KOPT-K1 (cell line): ENCODE data around the gene ROM1.
"Not testable (repeated sequence)": the region's sequence is repeated elsewhere in the genome, so short reads cannot be mapped to it uniquely, and the experiment has no call there.

Source experiments
- H3K27ac ChIP-seq: fragments of 200-600 bp; sonication (generic); 2 replicates; pipeline ENCODE4 v1.5.1; 2016; ENCODE audit warnings: antibody characterized with exemption, mild to moderate bottlenecking, low read depth, low read length; ENCODE audit not compliant: poor library complexity, severe bottlenecking
- H3K36me3 ChIP-seq: fragments of 200-600 bp; sonication (generic); 2 replicates; pipeline ENCODE4 v1.5.1; 2017; ENCODE audit warnings: antibody characterized with exemption, mild to moderate bottlenecking, low read length, moderate library complexity; ENCODE audit not compliant: insufficient read depth
- H3K9me3 ChIP-seq: fragments of 200-600 bp; sonication (generic); 2 replicates; pipeline ENCODE4 v1.5.1; 2017; ENCODE audit warnings: antibody characterized with exemption, low read length, mild to moderate bottlenecking; ENCODE audit not compliant: insufficient read depth, poor library complexity, severe bottlenecking

ROM1 gene

DNA sequence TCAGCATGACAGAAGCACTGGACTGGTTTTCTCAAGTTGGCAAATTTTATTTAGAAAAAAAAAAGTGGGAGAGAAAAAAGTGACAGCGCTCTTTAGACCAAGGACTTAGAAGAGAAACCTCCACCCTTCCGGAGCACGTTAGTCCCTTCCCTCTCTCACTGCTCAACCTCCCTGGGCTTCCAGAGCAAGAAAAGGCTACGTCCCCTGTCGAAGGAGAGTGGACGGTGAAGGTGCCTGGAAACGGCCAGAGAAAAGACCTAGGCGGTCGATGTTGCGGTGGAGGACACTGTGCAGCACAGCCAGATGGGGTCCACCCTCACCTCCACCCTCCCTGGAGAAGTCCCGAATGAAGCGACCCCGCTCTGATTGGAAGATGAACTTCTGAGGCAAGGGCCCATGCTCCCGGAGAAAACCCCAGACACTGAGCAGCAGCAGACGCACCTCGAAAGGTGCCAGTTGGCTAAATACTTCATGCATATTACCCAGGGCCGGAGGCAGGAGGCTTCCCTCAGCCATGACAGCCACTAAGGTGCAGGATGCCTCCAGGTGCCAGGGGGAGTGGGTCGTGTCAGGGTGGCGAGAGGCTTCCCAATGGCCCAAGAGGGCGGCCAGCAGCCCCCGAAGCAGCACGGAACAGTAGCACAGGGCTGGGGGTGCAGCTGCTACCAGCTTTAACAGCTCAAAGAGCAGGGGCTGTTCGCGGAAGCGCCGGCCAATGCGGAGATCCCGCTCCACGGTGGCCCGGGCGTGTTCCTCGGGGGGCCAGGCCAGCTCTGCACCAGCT is 34.0 kb downstream of the ROM1 start:
- H3K36me3 ChIP-seq: peaks cover 55% of the 10 kb centered on the region
- no peaks in the 10 kb centered on the region for H3K9me3 ChIP-seq
- peak overlapping the region; percentile 92 for H3K27ac ChIP-seq

DNA sequence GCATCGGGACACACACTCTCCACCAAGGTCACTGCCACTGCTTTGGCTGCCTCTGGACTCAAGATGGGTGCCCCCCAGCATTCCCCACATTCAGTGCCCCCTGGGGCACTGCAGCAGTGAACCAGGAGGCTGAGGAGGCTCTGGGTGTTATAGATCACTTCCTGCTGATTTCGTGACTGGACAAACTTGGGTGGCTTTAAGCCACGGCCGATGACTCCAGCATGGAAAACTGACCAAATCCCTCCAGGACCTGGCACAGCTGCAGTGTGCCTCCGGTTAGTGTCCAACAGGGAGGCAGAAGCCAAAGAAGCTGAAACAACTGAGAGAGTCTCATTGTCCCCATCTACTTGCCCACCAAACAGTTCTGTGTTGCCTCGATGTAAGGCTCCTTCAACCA is 34.5 kb downstream of the ROM1 start:
- Histone ChIP-seq H3K36me3 (peaks cover 53% of the 10 kb centered on the region), H3K9me3 (no peaks in the 10 kb centered on the region), H3K27ac (no peak overlapping the region)

DNA sequence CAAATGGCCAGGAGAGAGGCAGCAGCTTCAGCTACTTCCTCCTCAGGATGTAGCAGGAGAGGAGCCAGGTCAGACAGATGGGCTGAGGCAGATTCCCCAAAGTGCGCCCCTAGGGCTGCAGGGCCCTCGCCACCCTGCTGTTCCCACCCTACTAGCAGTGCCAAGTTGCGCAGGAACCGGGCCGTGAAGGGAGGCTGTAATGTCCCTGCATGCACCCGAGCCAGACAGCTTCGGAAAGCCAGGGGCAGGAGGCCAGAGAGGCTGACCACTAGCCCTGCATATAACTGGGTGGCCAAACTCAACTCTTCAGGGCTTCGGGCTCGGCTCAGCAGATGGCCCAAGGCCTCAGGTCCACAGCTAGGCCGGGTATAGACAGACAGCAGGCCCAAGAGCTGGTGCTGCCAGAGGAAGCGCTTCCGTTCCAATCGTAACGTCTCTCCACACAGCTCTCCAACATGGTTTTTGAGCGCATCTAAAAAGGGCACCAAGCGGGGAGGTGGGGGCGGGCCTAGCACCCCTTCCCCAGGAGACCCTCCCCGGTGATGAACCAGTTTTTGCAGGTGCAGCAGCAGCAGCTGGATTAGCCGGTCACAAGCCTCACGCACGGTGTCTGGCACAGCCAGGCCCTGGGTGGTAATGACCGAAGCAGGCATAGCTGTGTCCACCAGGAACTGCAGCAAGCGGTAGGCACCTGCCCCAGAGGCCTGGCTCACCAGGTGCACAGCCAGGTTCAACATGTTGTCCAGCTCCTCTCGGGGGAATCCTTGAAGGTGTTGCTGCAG is 35.3 kb downstream of the ROM1 start:
- Histone ChIP-seq H3K36me3 (peaks cover 45% of the 10 kb centered on the region), H3K9me3 (no peaks in the 10 kb centered on the region), H3K27ac (no peak overlapping the region)

DNA sequence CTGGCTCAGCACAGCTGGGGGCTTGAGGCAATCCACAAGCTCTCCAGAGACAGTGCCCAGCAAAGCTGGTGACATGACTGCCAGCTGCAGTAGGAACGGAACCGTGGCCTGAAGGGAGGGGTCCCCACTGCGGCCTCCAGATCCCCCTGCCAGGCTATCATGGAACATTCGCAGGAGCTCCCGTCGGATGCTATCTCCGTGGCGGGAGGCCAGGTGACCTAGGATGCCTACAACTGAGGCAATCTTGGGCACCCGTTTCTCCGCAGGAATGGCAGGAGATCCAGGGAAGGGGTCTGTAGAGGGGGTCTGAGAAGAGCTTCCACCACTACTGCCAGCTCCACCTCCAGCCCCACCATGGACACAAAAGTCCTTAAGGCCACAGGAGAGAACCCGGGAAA is 35.9 kb downstream of the ROM1 start:
- no peaks in the 10 kb centered on the region for H3K9me3 ChIP-seq
- no peak overlapping the region for H3K27ac ChIP-seq
- peaks cover 39% of the 10 kb centered on the region for H3K36me3 ChIP-seq

DNA sequence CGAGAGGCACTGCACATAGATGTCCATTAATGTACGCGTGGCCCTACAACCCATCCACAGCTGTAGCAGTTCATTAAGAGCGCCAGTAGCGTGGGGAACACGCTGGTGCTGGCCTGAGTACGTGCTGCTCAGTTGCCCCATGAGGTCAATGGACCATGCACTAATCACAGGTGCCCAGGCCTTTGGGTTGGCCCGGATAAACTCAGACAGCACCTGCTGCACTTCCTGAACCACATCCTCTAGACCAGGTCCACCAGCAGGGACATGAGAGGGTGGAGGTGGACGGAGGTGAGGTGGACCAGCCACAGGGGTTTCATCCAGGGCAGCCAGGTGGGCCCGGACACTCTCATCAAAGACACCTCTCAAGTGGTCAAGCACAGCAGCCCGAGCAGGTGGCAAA is 36.4 kb downstream of the ROM1 start:
- no peaks in the 10 kb centered on the region for H3K9me3 ChIP-seq
- peaks cover 34% of the 10 kb centered on the region for H3K36me3 ChIP-seq

DNA sequence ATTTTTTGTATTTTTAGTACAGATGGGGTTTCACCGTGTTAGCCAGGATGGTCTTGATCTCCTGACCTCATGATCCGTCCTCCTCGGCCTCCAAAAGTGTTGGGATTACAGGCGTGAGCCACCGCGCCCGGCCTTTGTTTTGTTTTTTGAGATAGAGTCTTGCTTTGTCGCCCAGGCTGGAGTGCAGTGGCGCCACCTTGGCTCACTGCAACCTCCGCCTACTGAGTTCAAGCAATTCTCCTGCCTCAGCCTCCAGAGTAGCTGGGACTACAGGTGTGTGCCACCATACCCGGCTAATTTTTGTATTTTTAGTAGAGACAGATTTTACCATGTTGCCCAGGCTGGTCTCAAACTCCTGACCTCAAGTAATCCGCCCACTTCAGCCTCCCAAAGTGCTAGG is 37.2 kb downstream of the ROM1 start:
- peaks cover 27% of the 10 kb centered on the region for H3K36me3 ChIP-seq

More for the DNA sequence above, 36.4 kb downstream of the ROM1 start:
- no peak overlapping the region for H3K27ac ChIP-seq

DNA sequence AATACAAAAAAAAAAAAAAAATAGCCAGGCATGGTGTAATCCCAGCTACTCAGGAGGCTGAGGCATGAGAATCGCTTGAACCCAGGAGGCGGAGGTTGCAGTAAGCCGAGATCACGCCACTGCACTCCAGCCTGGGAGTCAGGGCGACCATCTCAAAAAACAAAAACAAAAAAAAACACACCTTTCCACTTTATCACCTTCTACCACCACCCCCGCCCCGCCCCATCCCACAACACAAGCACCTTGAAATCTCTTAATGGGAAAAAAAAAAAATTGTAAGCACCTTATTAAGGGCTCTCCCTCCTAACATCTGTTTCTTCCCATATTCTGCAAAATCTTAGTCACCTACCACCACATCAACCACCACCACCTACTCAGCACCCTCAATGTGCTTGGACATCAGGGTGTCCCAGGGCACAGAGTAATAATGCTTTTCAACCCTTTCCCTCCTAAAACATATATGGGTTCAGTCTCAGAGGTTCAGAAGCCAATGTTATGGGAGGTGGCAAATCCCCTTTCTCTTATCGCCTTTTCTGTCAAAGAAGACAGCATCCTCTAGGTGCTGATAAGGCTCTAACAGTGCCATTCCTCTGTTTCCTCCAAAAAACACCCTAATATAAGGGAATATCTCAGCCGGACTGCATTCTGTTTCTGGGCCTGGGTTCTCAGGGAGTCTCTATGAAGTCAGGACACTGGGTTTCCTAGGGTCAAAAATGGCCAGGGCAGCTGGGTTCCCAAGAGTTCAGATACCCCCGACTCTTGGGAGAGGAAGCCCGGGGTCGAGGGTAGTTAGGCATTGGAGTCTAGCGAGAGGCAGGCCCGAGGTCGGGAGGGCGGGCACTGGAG is 39.3 kb downstream of the ROM1 start:
- Histone ChIP-seq H3K36me3 (peaks cover 25% of the 10 kb centered on the region), H3K9me3 (no peaks in the 10 kb centered on the region), H3K27ac (peak overlapping the region; percentile 76)

More for the DNA sequence above, 37.2 kb downstream of the ROM1 start:
- not testable (repeated sequence) for H3K27ac ChIP-seq, H3K9me3 ChIP-seq

DNA sequence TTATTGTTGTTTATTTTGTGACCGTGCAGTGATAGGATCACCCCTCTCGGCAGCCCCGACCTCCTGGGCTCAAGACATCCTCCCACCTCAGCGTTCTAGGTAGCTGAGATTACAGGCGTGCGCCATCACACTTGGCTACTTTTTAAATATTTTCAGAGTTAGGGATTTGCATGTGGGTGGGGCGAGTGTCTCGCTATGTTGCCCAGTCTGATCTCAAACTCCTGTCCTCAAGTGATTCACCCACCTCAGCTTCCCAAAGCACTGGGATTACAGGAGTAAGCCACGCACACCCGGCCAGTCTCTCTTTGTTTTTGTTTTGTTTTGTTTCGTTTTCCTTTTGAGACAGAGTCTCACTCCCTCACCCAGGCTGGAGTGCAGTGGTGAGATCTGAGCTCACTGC is 41.2 kb downstream of the ROM1 start:
- Histone ChIP-seq H3K27ac (no peak overlapping the region), H3K36me3 (peaks cover 6% of the 10 kb centered on the region)

DNA sequence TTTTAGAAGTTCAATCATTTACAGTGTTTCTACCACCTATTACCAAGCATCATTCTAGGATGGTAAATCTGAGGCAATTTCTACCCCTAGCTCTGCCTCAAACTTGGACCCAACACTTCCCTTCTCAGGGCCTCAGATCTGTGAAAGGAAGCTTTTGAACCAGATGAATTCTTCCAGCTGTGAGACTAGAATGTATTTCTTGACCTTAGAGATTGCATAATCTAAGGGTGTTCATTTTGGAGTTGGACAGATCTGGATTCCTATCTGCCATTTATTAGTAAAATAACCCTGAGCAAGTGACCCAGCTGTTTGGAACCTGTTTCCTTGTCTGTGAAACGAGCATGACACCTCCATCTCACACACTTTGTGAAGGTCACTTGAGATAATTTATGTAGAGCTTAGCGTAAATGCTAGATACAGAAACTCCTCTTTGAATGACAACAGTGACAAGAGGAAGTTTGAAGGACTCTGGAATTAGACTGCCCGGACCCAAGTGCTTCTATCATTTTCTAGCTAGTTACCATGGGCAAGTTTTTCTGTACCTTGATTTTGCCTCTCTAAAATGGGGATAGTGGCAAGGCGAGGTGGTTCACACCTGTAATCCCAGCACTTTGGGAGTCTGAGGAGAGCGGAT is 43.9 kb downstream of the ROM1 start:
- Histone ChIP-seq H3K27ac (no peak overlapping the region), H3K36me3 (peaks cover 14% of the 10 kb centered on the region; the same call in 1 of the 2 replicates), H3K9me3 (no peaks in the 10 kb centered on the region)

More for the DNA sequence above, 41.2 kb downstream of the ROM1 start:
- H3K9me3 ChIP-seq: no peaks in the 10 kb centered on the region

DNA sequence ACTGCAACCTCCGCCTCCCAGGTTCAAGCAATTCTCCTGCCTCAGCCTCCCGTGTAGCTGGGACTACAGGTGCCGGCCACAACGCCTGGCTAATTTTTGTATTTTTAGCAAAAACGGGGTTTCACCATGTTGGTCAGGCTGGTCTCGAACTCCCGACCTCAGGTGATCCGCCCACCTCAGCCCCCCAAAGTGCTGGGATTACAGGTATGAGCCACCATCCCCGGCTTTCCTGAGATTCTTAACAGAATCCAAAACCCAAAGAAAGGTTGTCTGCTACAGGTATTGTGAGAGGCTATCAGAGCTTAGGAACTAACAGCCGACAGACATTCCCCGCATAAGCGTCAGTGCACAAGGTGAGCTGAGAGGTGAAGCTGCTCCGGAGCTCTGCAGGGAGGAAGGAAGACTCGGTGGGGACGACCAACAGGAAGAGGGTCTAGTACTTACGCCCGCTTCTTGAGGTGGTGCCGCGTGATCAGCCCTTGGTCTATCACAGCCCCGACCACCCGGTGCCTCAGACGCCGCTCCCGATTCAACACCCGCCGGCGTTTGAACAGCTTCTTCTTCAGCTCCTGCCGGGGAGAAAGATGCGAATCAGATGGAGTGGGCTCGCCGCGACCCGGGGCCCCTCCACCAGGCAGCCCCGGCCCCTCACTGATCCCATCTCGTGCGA is 51.5 kb downstream of the ROM1 start:
- Histone ChIP-seq H3K9me3 (no peaks in the 10 kb centered on the region), H3K36me3 (peaks cover 52% of the 10 kb centered on the region), H3K27ac (peak overlapping the region; percentile 84)
